ENCODE data around the gene WBP2NL.
"Not testable (repeated sequence)": the region's sequence is repeated elsewhere in the genome, so short reads cannot be mapped to it uniquely, and the experiment has no call there.

Gene WBP2NL

GRCh38 chr22:42066126-42066761, 67.7 kb downstream of the WBP2NL start:
- FAIRE-seq (no peak), DNase-seq (ENCODE audit: insufficient read length, low spot score) (no peak)
- TF ChIP-seq CTCF (IDR thresholded peaks at IDR 0.05; ENCODE audit: insufficient read depth, missing control alignments) = no peak

GRCh38 chr22:42066937-42067336, 68.3 kb downstream of the WBP2NL start:
- no peak for DNase-seq (ENCODE audit: insufficient read length, low spot score)
- TF ChIP-seq CTCF (IDR thresholded peaks at IDR 0.05; ENCODE audit: insufficient read depth, missing control alignments) = no peak
- no peak for FAIRE-seq

GRCh38 chr22:42067671-42068251, 69.2 kb downstream of the WBP2NL start:
- DNase-seq (ENCODE audit: insufficient read length, low spot score) (no peak), FAIRE-seq (no peak)
- no peak for TF ChIP-seq CTCF (IDR thresholded peaks at IDR 0.05; ENCODE audit: insufficient read depth, missing control alignments)

GRCh38 chr22:42068291-42068690, 69.7 kb downstream of the WBP2NL start:
- no peak for TF ChIP-seq CTCF (IDR thresholded peaks at IDR 0.05; ENCODE audit: insufficient read depth, missing control alignments)
- DNase-seq (ENCODE audit: insufficient read length, low spot score) (no peak), FAIRE-seq (no peak)

GRCh38 chr22:42069801-42070516, 71.4 kb downstream of the WBP2NL start:
- FAIRE-seq (no peak), DNase-seq (ENCODE audit: insufficient read length, low spot score) (no peak)
- no peak for TF ChIP-seq CTCF (IDR thresholded peaks at IDR 0.05; ENCODE audit: insufficient read depth, missing control alignments)

GRCh38 chr22:42070517-42071422, 72.2 kb downstream of the WBP2NL start, which contains the start of gene NAGA:
NAGA (minus strand) TSS chr22:42070812; CDS start chr22:42070297, 515 bp downstream.
- DNase-seq (ENCODE audit: insufficient read length, low spot score) (peak; percentile 80), FAIRE-seq (no peak)
- no peak for TF ChIP-seq CTCF (IDR thresholded peaks at IDR 0.05; ENCODE audit: insufficient read depth, missing control alignments)

- FAIRE-seq; DNase-seq (ENCODE audit: insufficient read length, low spot score): not testable (repeated sequence)
Measured at GRCh38 chr22:42071508-42071907, 72.9 kb downstream of the WBP2NL start.

Measured in D721Med (cell line).